Medulla oblongata (tissue), 1 donor: Measurements from ENCODE around the gene CPLANE1.
"Not testable (repeated sequence)": the region's sequence is repeated elsewhere in the genome, so short reads cannot be mapped to it uniquely, and the experiment has no call there.

Source experiments
- DNase-seq: peaks from one replicate; pipeline ENCODE4 v3.0.0-alpha.2; 2015; ENCODE audit errors: extremely low spot score

The CPLANE1 gene

DNA sequence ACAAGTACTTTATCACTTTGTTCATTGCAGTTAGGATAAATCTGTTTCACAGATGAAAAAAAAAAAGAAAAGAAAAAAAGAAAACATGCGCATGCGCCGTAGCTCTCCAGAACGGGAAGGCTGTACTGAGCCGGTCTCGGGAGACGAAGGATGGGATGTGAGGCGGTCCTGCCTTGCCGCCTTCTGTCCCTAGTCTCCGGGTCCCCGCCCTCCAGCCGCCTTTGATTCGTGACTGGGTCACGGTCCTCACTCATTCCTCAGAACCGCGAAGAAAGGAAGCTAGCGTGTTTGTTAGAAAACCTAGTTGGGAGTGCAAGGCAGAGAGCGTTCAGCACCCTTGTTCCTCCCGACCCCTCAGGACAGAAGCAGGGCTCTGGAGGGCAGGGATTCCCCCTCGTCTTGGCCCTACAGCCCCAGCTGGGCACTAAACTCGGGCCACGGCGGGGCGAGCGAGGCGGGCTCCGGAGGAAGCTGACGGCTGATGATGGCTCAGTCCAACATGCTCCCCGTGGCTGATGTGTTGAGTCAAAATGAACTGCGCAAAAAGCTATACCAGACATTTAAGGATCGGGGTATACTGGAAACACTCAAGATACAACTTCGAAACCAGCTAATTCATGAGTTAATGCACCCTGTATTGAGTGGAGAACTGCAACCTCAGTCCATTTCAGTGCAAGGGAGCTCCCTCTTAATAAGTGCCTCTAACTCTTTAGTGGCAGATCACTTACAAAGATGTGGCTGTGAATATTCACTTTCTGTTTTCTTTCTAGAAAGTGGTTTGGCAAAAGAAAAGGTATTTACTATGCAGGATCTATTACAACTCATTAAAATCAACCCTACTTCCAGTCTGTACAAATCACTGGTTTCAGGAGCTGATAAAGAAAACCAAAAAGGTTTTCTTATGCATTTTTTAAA lies 40.0 kb downstream of the CPLANE1 start:
- peak; percentile 26 for DNase-seq

GRCh38 chr5:37207802-37208201 lies 41.4 kb downstream of the CPLANE1 start:
- DNase-seq: no peak

- DNase-seq: no peak
Observed at GRCh38 chr5:37206736-37207135, 42.4 kb downstream of the CPLANE1 start.

- no peak for DNase-seq
Observed at GRCh38 chr5:37198842-37199241, 50.3 kb downstream of the CPLANE1 start.

GRCh38 chr5:37198061-37198460 lies 51.1 kb downstream of the CPLANE1 start:
- no peak for DNase-seq

- peak; percentile 23 for DNase-seq
Observed at GRCh38 chr5:37197340-37198050, 51.7 kb downstream of the CPLANE1 start.

DNA sequence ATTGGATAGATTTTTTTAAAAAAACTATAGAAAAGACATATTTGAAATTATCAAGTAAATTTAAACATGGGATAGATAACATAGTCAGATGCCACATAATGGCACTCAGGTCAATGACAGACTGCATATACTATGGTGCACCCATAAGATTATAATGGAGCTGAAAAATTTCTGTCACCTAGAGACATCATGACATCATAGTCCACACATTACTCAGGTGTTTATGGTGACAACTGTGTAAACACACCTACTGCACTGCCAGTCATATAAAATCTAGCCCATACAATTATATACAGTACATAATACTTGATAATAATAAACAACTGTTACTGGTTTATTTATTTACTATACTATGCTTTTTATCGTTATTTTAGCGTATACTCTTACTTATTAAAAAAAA lies 58.6 kb downstream of the CPLANE1 start:
- no peak for DNase-seq

- DNase-seq: no peak
Observed at GRCh38 chr5:37189355-37189754, 59.8 kb downstream of the CPLANE1 start.

- DNase-seq: no peak
Observed at GRCh38 chr5:37187465-37187977, 61.7 kb downstream of the CPLANE1 start.

GRCh38 chr5:37184748-37185364 lies 64.3 kb downstream of the CPLANE1 start:
- DNase-seq: no peak

GRCh38 chr5:37182667-37183066 lies 66.5 kb downstream of the CPLANE1 start:
- no peak for DNase-seq

GRCh38 chr5:37174928-37175327 lies 74.2 kb downstream of the CPLANE1 start:
- no peak for DNase-seq

GRCh38 chr5:37172957-37173356 lies 76.2 kb downstream of the CPLANE1 start:
- DNase-seq: no peak

- no peak for DNase-seq
Observed at GRCh38 chr5:37170856-37171255, 78.3 kb downstream of the CPLANE1 start.

DNA sequence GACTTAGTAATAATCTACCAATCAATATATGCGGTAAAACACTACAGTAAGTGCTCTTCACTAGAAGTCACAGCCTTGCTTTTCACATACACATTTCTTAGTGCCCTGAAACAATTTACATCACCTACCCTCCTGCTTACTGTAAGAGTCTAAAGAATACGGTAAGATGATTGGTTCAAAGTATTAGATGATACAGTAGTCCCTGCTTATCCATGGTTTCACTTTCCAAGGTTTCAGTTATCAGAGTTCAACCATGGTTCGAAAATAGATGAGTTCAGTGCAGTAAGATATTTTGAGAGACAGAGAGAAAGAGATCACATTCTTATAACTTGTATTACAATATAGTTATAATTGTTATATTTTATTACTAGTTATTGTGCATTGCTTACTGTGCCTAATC lies 83.0 kb downstream of the CPLANE1 start:
- DNase-seq: no peak

GRCh38 chr5:37165761-37166160 lies 83.4 kb downstream of the CPLANE1 start:
- DNase-seq: no peak

- no peak for DNase-seq
Observed at GRCh38 chr5:37153661-37154060, 95.5 kb downstream of the CPLANE1 start.

GRCh38 chr5:37146896-37147295 lies 102.3 kb downstream of the CPLANE1 start:
- no peak for DNase-seq

DNA sequence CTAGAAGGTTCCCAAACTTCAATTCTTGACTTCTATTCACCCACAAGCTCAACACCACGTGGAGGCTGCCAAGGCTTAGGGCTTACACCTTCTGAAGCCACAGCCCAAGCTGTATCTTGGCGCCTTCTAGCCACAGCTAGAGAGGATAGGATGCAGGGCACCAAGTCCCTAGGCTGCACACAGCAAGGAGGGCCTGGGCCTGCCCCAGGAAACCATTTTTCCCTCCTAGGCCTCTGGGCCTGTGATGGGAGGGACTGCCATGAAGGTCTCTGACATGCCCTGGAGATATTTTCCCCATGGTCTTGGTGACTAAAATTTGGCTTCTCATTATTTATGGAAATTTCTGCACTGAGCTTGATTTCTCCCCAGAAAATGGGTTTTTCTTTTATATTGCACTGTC lies 112.5 kb downstream of the CPLANE1 start:
- no peak for DNase-seq

DNA sequence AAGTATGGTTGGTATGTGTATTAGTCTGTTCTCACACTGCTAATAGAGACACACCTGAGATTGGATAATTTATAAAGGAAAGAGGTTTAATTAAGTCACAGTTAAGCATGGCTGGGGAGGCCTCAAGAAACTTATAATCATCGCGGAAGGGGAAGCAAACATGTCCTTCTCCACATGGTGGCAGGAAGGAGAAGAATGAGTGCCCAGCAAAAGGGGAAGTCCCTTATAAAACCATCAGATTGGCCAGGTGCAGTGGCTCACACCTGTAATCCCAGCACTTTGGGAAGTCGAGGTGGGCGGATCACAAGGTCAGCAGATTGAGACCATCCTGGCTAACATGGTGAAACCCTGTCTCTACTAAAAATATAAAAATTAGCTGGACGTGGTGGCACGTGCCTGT lies 113.9 kb downstream of the CPLANE1 start:
- DNase-seq: not testable (repeated sequence)

DNA sequence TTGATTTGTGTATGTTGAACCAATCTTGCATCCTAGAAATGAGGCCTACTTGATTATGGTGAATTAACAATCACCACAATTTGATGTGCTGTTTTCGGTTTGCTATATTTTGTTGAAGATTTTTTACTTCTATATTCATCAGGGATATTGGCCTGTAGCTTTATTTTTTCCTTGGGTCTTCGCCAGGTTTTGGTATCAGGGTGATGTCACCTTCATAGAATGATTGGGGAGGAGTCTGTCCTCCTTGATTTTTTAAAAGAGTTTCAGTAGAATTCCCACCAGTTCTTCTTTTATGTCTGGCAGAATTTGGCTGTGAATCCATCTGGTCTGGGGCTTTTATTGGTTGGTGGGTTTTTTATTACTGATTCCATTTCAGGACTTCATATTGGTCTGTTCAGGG lies 115.2 kb downstream of the CPLANE1 start:
- no peak for DNase-seq

GRCh38 chr5:37132646-37133045 lies 116.5 kb downstream of the CPLANE1 start:
- no peak for DNase-seq
